NCI-H2227 (cell line): ENCODE measurements around the gene KHK.
"Not testable (repeated sequence)": the region's sequence is repeated elsewhere in the genome, so short reads cannot be mapped to it uniquely, and the experiment has no call there.

Experiments
- DNase-seq: peaks from one replicate; lab custom pipeline; 2025; ENCODE audit not compliant: unreplicated experiment; lab: John Stamatoyannopoulos, UW

The KHK gene

GRCh38 chr2:27059141-27059820 is 27.3 kb upstream of the KHK start:
- DNase-seq = no peak

DNA sequence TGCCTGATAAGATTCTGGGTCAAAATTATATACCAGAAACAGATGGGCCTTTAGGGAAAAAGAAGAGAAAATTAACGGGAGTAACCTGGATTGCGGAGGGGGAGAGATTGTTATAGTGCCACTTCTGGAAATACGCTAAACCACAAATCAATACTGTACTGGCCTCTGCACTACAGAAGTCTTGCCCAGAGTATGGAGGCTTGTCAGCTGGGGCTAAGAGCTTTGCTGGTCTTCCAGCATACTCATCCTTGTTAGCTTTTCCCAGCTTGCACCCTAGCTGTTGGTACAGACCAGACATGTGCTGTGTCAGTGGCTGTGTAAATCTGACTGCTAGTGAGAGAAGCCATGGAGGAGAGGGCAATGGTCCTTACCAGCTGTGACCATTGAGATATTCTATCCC is 26.2 kb upstream of the KHK start:
- DNase-seq = peak; percentile 38

DNA sequence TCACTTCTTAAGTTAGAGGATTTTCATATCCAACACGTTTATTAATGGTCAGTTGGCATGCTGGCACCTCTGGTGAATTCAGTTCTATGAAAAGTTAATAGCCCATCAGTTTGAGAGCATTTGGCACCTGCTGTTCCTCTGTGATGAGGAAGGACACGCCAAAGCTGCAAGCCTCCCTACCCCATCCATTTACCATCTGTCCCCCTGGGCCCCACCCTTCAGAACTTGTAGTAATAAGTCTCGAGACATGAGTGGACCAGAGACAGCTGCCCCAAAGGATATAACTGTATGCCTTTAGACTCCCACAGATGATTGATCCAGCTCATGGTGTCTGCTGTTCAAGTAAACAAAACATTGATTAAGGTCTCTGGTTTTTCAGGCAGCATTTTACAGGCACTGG is 21.4 kb upstream of the KHK start:
- DNase-seq = no peak

DNA sequence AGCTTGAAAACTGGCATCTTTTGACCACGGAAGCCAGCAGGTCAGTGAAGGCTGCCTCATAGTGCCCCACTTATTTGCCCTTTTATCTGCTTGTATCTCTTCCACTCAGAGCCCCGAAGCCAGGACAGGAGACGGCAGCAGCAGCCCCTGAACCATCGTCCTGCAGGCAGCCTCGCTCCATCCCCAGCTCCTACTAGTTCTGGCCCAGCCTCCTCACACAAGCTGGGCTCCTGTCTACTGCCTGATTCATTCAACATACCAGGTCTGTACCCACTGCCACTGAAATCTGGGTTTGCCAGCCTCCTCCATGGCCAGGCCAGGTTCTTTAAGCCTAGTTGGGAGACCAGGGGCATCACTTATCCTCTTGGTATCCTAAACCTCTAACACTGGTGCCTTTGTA is 19.2 kb upstream of the KHK start:
- DNase-seq = no peak

- no peak for DNase-seq
Observed at GRCh38 chr2:27069436-27069835, 17.1 kb upstream of the KHK start.

GRCh38 chr2:27069961-27070618 is 16.5 kb upstream of the KHK start:
- DNase-seq = no peak

DNA sequence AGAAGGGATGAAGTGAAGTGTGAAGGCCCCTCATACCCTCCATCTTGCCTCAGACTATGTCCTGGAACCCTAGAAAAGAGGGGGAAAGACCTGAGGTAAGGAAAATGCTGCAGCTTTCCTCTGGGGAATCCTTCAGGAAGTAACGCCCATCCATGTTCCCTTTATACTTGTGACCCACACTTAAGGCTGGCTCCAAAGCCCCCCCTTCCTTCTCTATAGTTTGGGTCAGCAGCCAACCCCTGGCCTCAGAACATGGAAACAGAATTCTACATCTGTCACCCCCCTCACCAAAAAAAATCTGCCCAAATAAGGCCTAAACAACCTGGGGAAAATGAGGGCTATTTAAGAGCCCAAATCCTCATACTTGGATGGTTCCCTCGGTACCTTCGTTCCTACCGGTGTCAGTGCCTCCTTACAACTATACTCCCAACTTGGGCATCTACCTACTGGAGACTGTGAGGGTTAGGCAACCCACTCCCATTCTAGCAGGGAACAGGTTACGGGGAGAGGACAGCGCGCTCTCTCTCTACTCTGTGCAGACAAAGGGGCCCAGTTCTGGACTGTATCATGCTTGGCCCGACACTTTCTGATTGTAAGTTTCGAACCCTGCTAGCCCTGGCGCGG is 15.8 kb upstream of the KHK start:
- DNase-seq = no peak

GRCh38 chr2:27071277-27071989 is 15.1 kb upstream of the KHK start, which contains the start of gene OST4:
Gene OST4 (minus strand): TSS chr2:27071654.
- peak; percentile 97 for DNase-seq

DNA sequence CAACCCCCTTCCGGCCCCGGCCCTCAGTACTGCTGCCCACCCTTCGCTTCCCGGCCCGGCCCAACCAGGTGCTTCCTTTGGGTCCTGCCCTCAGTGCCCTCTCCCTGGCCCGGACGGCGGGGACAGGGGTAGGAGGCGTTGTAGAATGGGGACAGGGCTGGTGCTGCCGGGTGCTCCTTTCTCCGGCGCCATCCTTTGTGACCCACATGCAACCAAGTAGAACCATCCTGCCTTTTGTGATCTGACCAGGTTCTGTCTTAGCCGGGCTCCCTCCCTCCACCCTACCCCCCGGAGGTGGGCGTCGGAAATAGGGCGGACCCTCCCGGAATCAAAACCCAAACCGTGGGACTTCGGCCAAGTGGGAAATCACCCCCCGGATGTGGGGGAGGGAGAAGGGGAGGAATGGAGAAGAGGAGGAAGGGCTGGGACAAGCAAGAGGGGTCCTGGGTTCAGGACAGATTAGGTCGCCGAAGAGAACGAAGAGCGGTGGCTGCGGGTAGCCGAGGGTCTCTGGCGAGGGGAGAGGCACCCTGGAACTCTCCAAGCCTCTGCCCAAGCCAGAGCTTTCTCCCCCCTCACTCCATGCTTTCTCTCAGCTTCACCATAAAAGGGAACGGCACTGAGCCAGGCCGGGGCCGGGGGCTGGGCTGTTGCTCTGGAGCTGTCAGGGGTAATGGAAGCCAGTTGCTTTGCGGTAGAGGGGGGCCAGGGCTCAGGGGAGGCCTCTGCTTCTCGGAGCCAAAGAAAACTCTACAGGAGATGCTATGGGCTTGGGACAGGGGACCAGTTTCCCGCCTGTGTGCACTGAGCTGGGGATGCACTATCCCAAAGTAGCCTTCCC is 14.4 kb upstream of the KHK start:
- DNase-seq = peak; percentile 27

DNA sequence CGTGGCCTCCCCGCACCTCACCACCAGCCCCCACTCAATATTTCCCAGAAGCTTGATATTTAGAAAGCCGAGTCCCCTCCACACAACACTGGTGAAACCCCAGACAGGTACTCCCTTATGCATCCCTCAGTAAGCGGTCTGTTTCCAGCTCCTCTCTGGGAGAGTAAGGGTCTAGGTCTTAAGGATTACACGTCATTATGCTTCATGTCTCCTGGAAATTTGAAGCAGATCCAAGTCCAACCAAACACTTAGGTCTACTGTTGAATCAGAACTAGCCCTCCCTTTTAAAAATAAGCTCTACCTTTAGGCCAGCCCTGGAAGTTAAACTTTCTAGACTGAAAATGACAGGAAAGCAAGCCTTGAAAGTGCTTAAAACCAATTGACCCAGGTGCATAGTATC is 13.7 kb upstream of the KHK start:
- no peak for DNase-seq

DNA sequence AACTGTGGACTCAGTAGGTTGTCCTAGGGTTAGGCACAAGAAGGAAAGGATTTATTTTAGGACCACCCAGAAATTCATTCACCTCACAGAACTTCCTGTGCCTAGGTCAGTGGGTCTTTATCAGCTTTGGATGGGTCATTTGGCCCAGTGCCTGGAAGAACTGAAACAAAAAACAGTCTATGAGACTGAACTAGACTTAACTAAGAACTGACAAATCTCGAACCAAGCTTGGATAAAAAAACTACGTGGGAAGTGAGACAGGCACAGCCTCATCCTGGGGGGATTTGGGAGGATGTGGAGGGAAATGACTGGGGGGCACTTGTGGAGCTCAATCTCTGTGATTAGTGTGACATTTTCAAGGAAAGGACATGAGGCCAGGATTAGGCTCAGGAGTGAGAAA is 12.8 kb upstream of the KHK start:
- DNase-seq = no peak

DNA sequence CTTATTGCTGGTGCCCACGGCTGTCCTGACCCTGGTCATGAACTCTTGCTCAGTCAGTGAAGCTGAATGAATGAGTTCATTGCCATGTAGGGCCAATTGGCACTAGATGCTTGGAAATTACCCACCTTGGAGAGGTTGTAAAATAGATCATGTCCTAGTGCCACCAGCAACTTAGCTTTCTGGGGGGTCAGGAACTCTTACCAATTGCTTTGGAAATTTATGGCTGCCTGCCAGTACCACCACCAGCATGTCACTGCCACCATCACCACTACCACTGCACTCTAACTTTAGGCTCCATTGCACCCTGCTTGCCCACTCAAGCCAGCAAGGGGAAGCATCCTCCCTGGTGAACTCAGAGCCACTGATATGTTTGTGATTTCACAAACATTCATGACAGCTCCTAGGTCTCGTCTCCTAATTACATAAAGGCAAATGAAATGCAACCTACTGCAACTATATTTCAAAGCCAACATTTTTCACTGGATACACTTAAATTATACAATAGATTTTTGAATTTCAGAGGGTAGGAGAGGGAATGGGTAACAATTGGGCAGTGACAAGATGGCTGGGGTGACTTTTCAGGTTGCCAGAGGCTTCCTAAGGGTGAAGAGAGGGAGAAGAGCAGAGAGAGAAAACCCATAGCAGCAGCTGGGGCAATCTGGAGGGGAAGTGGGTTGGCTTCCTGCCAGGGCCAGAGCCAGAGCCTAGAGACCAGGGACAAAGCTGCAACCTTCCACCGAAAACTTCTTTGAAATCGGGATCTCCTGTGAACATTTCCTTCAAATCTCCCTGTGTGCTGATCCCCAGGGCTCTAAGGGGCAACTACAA is 11.6 kb upstream of the KHK start:
- peak; percentile 19 for DNase-seq

DNA sequence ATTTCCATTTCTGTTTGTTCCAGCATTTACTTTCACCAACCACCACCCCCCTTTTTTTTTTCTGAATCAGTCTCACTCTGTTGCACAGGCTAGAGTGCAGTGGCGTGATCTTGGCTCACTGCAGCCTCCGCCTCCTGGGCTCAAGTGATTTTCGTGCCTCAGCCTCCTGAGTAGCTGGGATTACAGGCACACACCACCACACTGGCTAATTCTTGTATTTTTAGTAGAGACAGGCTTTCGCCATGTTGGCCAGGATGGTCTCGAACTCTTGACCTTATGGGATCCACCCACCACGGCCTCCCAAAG is 11.1 kb upstream of the KHK start:
- DNase-seq = not testable (repeated sequence)

- no peak for DNase-seq
Observed at GRCh38 chr2:27076323-27076722, 10.2 kb upstream of the KHK start.

GRCh38 chr2:27077231-27077630 is 9.3 kb upstream of the KHK start:
- no peak for DNase-seq

DNA sequence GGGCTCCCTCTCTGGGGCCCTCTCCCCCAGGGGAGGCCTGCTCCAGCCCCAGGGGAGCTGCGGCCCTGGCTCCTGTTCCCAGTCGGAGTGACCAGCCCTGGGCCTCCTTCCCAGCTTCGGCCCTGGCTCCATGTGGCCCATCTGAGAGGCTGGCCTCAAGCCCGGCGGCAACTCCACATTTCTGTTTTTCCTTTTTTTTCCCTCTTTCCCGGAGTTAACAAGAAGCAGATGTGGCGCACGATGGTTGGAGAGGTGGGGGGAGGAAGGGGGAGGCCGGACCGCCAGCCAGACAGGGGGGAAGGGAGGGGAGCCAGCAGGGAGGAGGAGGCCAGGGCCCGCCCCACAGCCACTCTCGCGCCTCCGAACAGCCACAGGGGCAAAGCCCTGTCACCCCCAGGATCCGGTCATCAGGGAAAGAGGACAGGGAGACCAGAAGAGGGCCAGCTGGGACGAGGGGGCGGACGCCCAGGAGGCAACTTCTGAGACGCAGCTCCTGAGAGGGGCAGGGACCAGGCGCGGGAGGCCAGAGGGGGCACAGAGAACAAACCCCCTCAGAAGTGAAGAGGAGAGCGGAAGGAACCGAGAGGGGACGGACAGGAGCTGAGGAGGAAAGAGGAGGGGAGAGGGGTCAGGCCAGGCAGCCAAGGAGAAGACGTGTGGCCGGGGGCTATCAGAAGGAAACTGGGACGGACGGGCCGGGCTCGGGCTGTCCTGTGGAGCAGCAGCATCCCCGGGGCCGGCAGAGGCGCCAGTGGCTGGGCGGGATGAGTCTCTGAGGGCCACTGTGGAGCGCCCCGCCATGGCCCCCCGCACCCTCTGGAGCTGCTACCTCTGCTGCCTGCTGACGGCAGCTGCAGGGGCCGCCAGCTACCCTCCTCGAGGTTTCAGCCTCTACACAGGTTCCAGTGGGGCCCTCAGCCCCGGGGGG is 8.0 kb upstream of the KHK start, which contains the start of gene EMILIN1:
TSS of gene EMILIN1 (plus strand) at position 349 of the 928 bp plus-strand sequence. CDS start at position 800, 451 bp downstream.
- DNase-seq = peak; percentile 64

- DNase-seq = no peak
Observed at GRCh38 chr2:27079233-27080139, 7.1 kb upstream of the KHK start.

DNA sequence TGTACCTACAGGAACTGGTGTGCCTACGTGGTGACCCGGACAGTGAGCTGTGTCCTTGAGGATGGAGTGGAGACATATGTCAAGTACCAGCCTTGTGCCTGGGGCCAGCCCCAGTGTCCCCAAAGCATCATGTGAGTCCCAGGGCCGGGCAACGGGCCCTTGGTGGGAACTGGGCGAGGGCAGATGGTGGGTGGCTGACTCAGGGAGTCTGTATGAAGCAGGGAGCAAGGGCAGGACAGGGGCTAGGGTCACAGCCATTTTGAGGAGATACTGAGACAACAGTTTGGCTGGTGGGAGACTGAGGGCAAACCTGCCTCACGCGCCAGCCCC is 6.5 kb upstream of the KHK start:
- no peak for DNase-seq
